Thyroid gland (tissue), 4 donors: Measurements from ENCODE around the gene ENSA. TPM values are rescaled to one million over a fixed set of nuclear protein-coding genes. Genes with fewer than 3 reads are reported as not detected.

ENCODE experiments used
- DNase-seq, 2 donors: peaks; one replicate each; pipeline ENCODE4 v3.0.0-alpha.2; 2019
- H3K27ac ChIP-seq, 3 donors: fragments of 200-600 bp; sonication (generic); 1 replicate in 2 of 3; 2 replicates in 1 of 3; pipeline ENCODE4 v1.5.1; 2016 to 2019; ENCODE audit warnings: mild to moderate bottlenecking in 1 of 3, moderate library complexity in 1 of 3
- H3K27me3 ChIP-seq: fragments of 200-600 bp; sonication (generic); one replicate; pipeline ENCODE4 v1.5.1; 2019
- H3K36me3 ChIP-seq, 2 donors: fragments of 200-600 bp; sonication (generic); one replicate each; pipeline ENCODE4 v1.5.1; 2016 to 2019
- H3K4me1 ChIP-seq, 2 donors: fragments of 200-600 bp; sonication (generic); one replicate each; pipeline ENCODE4 v1.5.1; 2017 to 2019
- H3K4me3 ChIP-seq, 3 donors: fragments of 200-600 bp; sonication (generic); replicated peaks in 1 of 3; 1 replicate in 2 of 3; 2 replicates in 1 of 3; pipeline ENCODE4 v1.5.1; 2016; ENCODE audit warnings: mild to moderate bottlenecking in 1 of 3
- H3K9me3 ChIP-seq: fragments of 200-600 bp; sonication (generic); one replicate; pipeline ENCODE4 v1.5.1; 2017
- POLR2A ChIP-seq, 2 donors: fragments of 450-650 bp; IDR thresholded peaks; one replicate each; pipeline ENCODE4 v1.6.1; 2017; ENCODE audit warnings: antibody characterized with exemption in 2 of 2, mild to moderate bottlenecking in 2 of 2, moderate library complexity in 1 of 2
- WGBS, 2 donors: methylation state at CpG; one replicate each; pipeline ENCODE4 v1.1.5; 2017; 5-methylcytosine and 5-hydroxymethylcytosine counted together
- intact Hi-C: fragments of 100-400 bp; cut with DNase I; formaldehyde crosslinking; loops from one replicate; pipeline ENCODE4 v1.15.1; 2023
- total RNA-seq, 4 donors: library from RNA; depleted of rRNA; stranded (reverse); fragments of >200 nt; gene quantifications; one replicate each; pipeline ENCODE4 v1.2.3, GENCODE V29; 2016
- TF ChIP-seq, protein P1 (sequence below), 6 experiments: fragments of 200-600 bp in 3 of 6; fragments of 450-650 bp in 3 of 6; sonication (generic) in 3 of 6; IDR thresholded peaks; one replicate each; pipeline ENCODE4 v1.5.1; 2016 to 2019; ENCODE audit warnings: antibody characterized with exemption in 6 of 6, mild to moderate bottlenecking in 2 of 6, inconsistent platforms in 1 of 6, moderate library complexity in 1 of 6

ENSA gene
- total RNA-seq, 4 donors from 2014 or later = 183 to 292 (median 218) TPM

DNA sequence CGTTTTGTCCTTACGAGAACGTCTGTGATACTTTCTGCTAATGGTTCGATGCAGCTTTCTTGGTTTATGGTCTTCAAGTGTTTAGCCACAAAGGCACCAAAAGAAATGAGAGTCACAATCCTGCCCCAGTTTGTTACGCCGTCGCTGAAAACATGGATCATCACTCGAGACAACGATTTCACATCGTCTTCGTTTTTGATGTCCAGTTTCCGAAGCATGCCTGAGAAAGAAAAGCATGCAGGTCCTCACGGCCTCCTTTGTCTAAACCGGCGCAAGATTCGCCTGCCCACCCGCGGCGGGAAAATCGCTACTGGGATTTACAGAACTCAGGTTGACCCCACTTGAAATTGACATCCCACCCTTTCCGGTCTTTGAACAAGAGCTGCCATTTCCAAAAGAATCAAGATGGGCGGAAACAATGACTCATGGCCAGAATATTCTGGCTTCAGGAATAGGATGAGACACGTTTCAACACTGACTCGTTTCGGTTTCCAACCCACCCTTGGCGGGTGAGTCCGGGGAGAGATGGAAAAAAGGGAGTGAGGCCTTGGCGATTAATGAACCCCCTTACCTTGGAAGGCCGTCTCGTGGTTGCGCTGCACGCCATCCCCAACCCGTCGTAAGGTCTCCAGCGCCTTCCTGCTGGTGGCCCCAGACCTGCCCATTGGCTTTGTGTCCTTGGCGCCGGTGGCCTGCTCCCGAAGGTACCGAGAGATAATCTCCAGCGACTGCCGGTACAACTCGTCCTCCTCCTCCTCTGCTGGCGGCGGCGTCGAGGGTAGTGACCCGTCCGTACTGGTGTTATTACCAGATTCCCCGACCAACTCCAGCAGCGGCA, 50.9 kb downstream of the ENSA start:
- WGBS, 2 donors = 1% methylated on average over 34 to 40 of the region's 50 CpGs
- peaks cover 29 to 31% of the 10 kb centered on the region in 2 donors for H3K4me1 ChIP-seq
- H3K36me3 ChIP-seq = peaks cover 27 to 58% of the 10 kb centered on the region in 2 donors

DNA sequence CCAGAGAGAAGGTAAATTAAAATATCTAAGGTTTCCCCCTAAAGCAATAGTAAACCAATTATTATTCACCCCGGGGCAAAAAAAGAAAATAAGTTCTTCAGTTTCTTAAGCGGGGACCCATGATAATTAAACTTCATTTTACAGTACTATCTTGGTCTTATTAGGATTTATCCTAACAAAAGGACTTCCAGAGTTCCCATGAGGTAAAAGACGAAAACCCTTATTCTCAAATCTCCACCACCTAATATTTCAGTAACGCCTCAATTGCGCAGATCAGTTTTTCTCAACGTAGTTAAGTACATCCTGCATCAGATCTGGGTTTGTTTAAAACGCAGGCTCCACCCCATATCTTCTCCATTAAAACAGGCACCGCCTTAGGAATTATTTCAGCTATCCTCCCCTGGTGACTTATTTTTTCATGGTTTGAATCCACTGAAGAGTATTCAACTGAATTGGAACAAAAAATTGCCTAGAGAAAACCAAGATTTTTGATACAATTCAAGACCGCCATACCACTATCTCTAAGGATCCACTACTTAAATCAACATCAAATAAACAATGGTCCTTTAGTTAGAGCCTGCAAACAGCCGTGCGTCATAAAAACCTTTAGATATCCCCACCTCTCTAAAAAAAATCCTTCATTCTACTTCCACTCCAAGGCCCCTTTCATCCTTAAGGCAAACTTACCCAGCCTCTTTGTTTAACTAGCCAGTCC, 51.7 kb downstream of the ENSA start:
- H3K4me1 ChIP-seq = peaks cover 37 to 39% of the 10 kb centered on the region in 2 donors
- H3K4me3 ChIP-seq = peak overlapping the region; percentile 34 to 98 (median 92)
- intact Hi-C loops = no loop called here
- H3K36me3 ChIP-seq = peaks cover 34 to 65% of the 10 kb centered on the region in 2 donors
- WGBS, 2 donors = 2 to 3% methylated on average over 11 of the region's 11 CpGs
- no peak for DNase-seq
- peak in 1 of 2 donors; percentile 53 for TF ChIP-seq POLR2A (IDR thresholded peaks at IDR 0.05)
- TF ChIP-seq, protein P1, sequence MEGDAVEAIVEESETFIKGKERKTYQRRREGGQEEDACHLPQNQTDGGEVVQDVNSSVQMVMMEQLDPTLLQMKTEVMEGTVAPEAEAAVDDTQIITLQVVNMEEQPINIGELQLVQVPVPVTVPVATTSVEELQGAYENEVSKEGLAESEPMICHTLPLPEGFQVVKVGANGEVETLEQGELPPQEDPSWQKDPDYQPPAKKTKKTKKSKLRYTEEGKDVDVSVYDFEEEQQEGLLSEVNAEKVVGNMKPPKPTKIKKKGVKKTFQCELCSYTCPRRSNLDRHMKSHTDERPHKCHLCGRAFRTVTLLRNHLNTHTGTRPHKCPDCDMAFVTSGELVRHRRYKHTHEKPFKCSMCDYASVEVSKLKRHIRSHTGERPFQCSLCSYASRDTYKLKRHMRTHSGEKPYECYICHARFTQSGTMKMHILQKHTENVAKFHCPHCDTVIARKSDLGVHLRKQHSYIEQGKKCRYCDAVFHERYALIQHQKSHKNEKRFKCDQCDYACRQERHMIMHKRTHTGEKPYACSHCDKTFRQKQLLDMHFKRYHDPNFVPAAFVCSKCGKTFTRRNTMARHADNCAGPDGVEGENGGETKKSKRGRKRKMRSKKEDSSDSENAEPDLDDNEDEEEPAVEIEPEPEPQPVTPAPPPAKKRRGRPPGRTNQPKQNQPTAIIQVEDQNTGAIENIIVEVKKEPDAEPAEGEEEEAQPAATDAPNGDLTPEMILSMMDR (IDR thresholded peaks at IDR 0.05) = no peak
- no peaks in the 10 kb centered on the region for H3K9me3 ChIP-seq
- no peaks in the 10 kb centered on the region for H3K27me3 ChIP-seq
- peak overlapping the region; percentile 99 to 100 (median 99) for H3K27ac ChIP-seq

More for the DNA sequence above, 50.9 kb downstream of the ENSA start:
- H3K27ac ChIP-seq = peak overlapping the region; percentile 99 to 100 (median 99)
- no peaks in the 10 kb centered on the region for H3K9me3 ChIP-seq
- intact Hi-C loops = no loop called here
- peak; percentile 36 to 38 for DNase-seq
- H3K4me3 ChIP-seq = peak overlapping the region; percentile 34 to 98 (median 92)
- TF ChIP-seq, protein P1 (IDR thresholded peaks at IDR 0.05) = no peak
- TF ChIP-seq POLR2A (IDR thresholded peaks at IDR 0.05) = peak in 1 of 2 donors; percentile 29
- H3K27me3 ChIP-seq = no peaks in the 10 kb centered on the region

DNA sequence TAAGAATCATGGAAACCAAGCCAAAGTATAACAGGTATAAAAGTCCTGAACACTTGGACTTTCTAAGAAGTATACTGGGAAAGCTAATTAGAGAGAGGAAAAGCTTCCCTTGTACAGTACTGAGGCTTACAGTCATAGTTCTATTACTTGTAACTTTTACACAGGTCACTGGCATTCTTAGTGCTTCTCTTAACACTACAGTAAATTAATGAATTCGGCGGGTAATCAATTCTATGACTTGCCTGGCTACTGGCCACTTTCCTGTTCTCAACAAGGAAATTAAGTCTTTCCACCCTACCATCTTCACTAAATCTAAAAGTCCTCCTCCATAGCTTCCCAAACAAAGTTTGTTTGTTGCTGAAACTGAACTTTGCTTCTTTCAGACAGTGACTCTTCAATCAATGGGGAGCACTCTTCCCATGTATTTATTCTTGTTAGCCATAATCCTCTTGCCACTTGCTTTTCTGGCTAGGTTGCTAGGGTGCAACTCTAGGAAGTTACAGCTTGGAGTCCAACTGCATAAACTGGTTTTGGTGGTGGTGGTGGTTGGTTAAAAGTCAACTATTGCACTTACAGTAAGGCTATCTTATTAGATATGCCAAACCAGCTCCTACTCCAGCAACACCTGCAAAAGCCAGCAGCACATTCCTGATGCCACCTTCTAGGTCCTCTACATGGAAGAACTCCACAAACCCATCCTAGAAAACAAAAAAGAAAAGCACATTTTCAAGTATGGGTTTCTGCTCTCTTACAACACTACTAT, 52.4 kb downstream of the ENSA start:
- H3K27me3 ChIP-seq = no peaks in the 10 kb centered on the region
- H3K4me1 ChIP-seq = peaks cover 44 to 45% of the 10 kb centered on the region in 2 donors
- peaks cover 38 to 68% of the 10 kb centered on the region in 2 donors for H3K36me3 ChIP-seq
- peak in 1 of 2 donors; percentile 9 for DNase-seq
- peak in 1 of 2 donors; percentile 3 for TF ChIP-seq POLR2A (IDR thresholded peaks at IDR 0.05)
- TF ChIP-seq, protein P1 (IDR thresholded peaks at IDR 0.05) = no peak
- intact Hi-C loops = no loop called here
- no peaks in the 10 kb centered on the region for H3K9me3 ChIP-seq
- peak overlapping the region; percentile 34 to 98 (median 92) for H3K4me3 ChIP-seq
- H3K27ac ChIP-seq = peak overlapping the region; percentile 99 to 100 (median 99)
- WGBS, 2 donors = 6 to 18% methylated on average over 2 of the region's 2 CpGs

DNA sequence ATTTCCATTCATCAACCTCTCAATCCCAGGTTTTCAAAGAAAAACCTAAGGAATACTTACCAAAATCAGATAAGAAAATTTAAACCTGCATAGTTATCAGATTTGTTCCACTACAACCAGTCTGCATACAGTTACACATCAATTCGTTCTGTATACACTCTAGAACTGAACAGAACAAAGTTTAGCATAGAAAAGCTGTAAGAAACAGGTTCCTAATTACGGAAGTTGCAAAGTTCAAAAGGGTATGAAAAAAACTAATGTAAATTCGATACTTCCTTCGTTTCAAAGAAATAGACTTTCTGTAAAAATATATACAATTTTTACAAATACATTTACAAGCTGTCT, 53.1 kb downstream of the ENSA start:
- H3K4me1 ChIP-seq = peaks cover 49 to 50% of the 10 kb centered on the region in 2 donors
- no peaks in the 10 kb centered on the region for H3K9me3 ChIP-seq
- peak overlapping the region; percentile 99 to 100 (median 99) for H3K27ac ChIP-seq
- H3K27me3 ChIP-seq = no peaks in the 10 kb centered on the region
- intact Hi-C loops = no loop called here
- no peak for DNase-seq
- H3K36me3 ChIP-seq = peaks cover 38 to 68% of the 10 kb centered on the region in 2 donors
- no peak for TF ChIP-seq POLR2A (IDR thresholded peaks at IDR 0.05)
- TF ChIP-seq, protein P1 (IDR thresholded peaks at IDR 0.05) = no peak
- peak overlapping the region in 2 of 3 donors; percentile 92 to 98 for H3K4me3 ChIP-seq
- 13 to 23% methylated on average over 4 of the region's 4 CpGs for WGBS, 2 donors
